Measurements from ENCODE around the gene PRKCD.

- no peak for TF ChIP-seq USF1 (CRISPR knock-in tag; IDR thresholded peaks at IDR 0.05)
- TF ChIP-seq NR1H2 (CRISPR knock-in tag; IDR thresholded peaks at IDR 0.05) = no peak
- no peak for TF ChIP-seq TEAD4 (CRISPR knock-in tag; IDR thresholded peaks at IDR 0.05)
- no peak for TF ChIP-seq CTCF (IDR thresholded peaks at IDR 0.05)
- TF ChIP-seq E2F5 (CRISPR knock-in tag; IDR thresholded peaks at IDR 0.05) = no peak
- TF ChIP-seq RELA (CRISPR knock-in tag; IDR thresholded peaks at IDR 0.05; ENCODE audit: borderline replicate concordance) = no peak
- TF ChIP-seq KAT7 (CRISPR knock-in tag; IDR thresholded peaks at IDR 0.05; ENCODE audit: borderline replicate concordance) = no peak
- TF ChIP-seq CREB1 (CRISPR knock-in tag; IDR thresholded peaks at IDR 0.05) = no peak
- no peak for TF ChIP-seq NR2C2 (CRISPR knock-in tag; IDR thresholded peaks at IDR 0.05)
- TF ChIP-seq TEAD1 (CRISPR knock-in tag; IDR thresholded peaks at IDR 0.05) = no peak
- TF ChIP-seq ZNF532 (CRISPR knock-in tag; IDR thresholded peaks at IDR 0.05; ENCODE audit: borderline replicate concordance) = no peak
- TF ChIP-seq GTF2I (CRISPR knock-in tag; conservative IDR thresholded peaks at IDR 0.05) = no peak
- no peak for TF ChIP-seq E2F4 (CRISPR knock-in tag; IDR thresholded peaks at IDR 0.05; ENCODE audit: borderline replicate concordance, low read depth)
- no peak for TF ChIP-seq ZNF423 (CRISPR knock-in tag; IDR thresholded peaks at IDR 0.05)
Measured at GRCh38 chr3:53151465-53151864, 9.5 kb upstream of the PRKCD start.
